H1 (cell line): ENCODE measurements around the gene GGCX. TPM values are rescaled to one million over a fixed set of nuclear protein-coding genes. Genes with fewer than 3 reads are reported as not detected.

Source experiments
- BCL11A ChIP-seq, 2 experiments: IDR thresholded peaks; one replicate each; pipeline ENCODE4 v1.6.1; 2011; ENCODE audit warnings: low read depth in 2 of 2, low read length in 2 of 2, mild to moderate bottlenecking in 2 of 2
- HDAC2 ChIP-seq, 2 experiments: fragments of 300-600 bp in 1 of 2; sonication (generic) in 1 of 2; IDR thresholded peaks; 2 replicates each; pipeline ENCODE4 v1.6.1; 2011 to 2012; ENCODE audit warnings: low read depth in 2 of 2, low read length in 2 of 2, mild to moderate bottlenecking in 2 of 2, moderate library complexity in 2 of 2, borderline replicate concordance in 1 of 2, inconsistent platforms in 1 of 2
- PHF8 ChIP-seq: fragments of 200-600 bp; sonication (generic); conservative IDR thresholded peaks from 2 replicates; pipeline ENCODE4 v1.7.1; 2012; ENCODE audit warnings: low read depth, mild to moderate bottlenecking, inconsistent platforms, low read length, moderate library complexity
- polyA plus RNA-seq, 7 experiments: library from polyadenylated mRNA; depleted of rRNA in 3 of 7; stranded (reverse) in 5 of 7; unstranded in 2 of 7; fragments of >200 nt in 5 of 7; fragments of 200-250 nt in 2 of 7; gene quantifications; 1 replicate in 5 of 7; 2 replicates in 1 of 7; 4 replicates in 1 of 7; pipeline versions ENCODE4 v1.2.1 to v1.2.3, GENCODE V29; 2011 to 2013; ENCODE audit warnings: missing spikeins in 2 of 7, mixed read lengths in 2 of 7
- total RNA-seq: library from RNA; stranded (reverse); fragmentation: NEBNext Ultra II Directional; extraction: Animal tissue kit (Norgen Biotek cat#: 25700); gene quantifications from 2 replicates; pipeline ENCODE4 v1.2.1, GENCODE V29; 2021

GGCX gene
- total and polyA plus RNA-seq, 2 of the 8 experiments (the other 6 are each of a cell fraction or from before 2014, with no cell fraction given): 29.4 to 33.8 TPM

DNA sequence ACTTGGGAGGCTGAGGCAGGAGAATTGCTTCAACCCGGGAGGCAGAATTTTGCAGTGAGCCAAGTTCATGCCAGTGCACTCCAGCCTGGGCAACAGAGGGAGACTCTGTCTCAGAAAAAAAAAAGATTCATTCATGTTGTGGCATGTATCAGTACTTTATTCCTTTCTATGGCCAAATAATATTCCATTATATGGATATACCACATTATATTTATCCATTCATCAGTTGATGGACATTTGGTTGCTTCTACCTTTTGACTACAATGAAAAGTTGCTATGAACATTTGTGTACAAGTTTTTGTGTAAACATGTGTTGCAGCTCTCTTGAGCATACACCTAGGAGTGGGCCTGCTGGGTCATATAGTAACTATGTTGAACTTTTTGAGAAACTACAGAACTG is 31.5 kb downstream of the GGCX start (continued):
- TF ChIP-seq HDAC2 (IDR thresholded peaks at IDR 0.05; ENCODE audit: borderline replicate concordance in 1 of 2, low read depth in 2 of 2, low read length in 2 of 2): no peak
- no peak for TF ChIP-seq BCL11A (IDR thresholded peaks at IDR 0.05; ENCODE audit: low read depth in 2 of 2, low read length in 2 of 2)
- no peak for TF ChIP-seq PHF8
